Effector CD8-positive, alpha-beta T cell (primary cell): Measurements from ENCODE around the gene EHMT1.

Experiments
- DNase-seq: peaks from one replicate; lab custom pipeline; 2025; lab: John Stamatoyannopoulos, UW

The EHMT1 gene

DNA sequence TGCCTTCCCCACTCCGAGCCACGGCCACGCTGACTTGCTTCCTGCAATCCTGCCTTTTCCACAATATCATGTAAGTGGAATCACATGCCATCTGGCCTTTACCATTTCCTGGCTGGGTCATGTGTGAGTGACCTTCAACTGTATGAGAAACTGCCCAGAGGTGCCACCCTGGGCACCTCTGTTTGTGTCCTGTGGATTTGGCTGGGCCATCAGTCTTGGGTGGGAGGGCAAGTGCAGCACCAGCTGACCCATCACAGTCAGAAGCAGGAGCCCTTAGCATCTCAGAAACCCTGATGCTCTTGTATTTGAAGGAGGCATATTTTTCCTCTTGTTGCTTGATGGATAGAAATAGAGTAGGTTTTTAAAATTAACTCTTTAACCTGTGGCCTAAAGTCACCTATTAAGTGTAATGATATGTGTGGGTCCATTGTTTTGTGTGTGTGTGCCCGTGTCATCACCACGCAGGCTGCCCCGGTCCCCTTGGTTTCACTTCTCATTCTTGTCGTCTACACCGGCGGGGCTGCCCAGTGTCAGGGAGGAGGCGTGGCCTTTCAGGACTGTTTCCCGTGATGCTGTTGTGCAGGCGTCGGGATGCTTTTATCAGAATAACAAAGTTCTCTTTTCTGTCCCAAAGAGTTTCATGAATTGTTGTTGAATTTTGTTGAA is 206.7 kb downstream of the EHMT1 start:
- no peak for DNase-seq

DNA sequence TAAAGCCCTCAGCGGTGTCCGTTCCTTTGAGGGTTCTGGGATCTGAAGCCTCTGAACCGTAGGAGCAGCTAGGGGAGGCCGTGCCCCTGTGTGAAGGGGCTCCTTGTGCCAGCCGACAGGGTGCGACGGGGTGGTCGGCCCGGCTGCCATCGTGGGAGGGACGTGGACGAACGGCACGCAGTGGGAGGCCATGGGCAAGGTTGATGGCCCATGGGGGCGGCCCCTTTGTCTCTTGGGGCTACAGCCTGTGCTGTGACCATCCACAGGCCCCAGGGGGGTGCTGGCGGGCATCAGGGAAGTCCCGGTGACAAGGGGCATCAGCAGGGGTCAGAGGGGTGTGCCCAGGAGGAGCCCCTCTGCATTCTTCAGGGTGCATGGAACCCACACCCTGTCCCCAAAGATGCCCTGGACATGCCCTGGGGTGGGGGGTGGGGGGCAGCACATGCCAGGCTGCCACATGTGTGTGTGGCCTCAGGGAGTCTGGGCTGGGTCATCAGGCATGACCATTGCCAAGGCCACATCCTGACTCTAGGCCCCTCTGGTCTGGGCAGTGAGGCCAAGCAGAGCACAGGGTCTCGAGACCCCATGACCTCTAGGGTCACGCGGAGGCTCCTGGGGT is 209.2 kb downstream of the EHMT1 start:
- no peak for DNase-seq

DNA sequence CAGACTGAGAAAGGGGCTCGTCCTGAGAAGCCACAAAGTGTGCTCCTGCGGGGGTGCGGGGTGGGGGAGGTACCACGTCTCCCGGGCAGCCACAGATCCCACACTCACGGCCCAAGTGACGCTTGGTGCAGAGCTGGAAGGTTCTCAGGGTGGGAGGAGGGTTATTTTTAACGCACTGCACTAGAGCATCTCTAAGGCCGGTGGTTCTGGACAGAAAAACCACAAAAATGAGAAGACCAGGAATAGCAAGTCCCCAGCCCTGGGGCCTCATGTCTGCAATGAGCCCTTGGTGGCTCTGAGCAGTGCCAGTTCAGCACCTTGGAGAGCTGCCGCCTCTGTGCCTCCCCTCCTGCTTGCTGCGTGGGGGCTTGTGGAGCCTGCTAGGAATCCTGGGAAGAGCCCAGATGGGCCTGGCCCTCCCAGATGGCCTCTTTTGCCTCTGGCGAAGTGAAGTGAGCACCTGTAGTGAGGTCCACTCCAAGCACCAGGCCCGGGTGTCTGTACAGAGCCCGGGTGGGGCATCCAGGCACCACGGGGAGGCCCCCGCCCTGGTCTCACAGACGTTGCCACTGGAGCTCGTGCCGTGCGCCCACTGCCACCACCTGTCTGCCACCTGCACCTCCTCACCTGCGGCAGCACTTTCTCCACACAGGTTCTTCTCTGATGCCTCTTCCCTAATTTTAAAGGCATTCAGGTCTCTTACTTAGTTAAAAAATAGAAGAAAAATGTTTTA is 209.9 kb downstream of the EHMT1 start:
- DNase-seq = no peak

DNA sequence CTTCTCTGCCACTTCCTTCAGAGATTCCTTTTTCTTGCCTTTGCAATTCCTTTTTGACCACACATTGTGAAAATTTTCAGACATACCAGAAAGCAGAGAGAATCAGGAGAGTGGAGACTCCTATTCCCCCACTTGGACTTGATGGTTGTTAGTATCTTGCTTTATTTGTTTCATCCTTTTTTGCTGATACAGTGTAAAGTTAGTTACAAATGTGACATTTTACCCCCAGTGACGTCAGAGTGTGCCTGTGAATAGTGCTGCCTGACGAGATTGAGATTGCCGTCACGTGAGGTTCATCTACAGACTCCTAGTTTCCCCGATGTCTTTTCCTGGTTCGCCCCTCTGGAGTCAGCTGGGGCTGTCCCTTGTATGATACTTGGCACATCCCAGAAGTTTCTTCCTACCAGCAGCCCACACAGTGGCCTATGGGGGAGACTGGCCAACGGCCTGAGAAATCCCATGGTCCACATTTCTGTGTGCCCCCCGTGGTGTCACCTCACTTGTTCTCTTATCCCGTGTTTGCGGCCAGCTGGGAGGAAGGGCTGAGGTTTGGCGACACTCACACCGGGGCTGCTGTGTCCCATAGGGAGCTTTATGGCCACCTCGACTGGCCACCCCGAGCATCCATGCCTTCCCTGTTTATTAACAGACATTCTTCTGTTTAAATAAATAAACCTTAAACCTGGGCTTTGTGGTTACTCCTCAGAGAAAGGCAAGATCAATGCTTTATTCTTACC is 210.6 kb downstream of the EHMT1 start:
- DNase-seq = no peak

DNA sequence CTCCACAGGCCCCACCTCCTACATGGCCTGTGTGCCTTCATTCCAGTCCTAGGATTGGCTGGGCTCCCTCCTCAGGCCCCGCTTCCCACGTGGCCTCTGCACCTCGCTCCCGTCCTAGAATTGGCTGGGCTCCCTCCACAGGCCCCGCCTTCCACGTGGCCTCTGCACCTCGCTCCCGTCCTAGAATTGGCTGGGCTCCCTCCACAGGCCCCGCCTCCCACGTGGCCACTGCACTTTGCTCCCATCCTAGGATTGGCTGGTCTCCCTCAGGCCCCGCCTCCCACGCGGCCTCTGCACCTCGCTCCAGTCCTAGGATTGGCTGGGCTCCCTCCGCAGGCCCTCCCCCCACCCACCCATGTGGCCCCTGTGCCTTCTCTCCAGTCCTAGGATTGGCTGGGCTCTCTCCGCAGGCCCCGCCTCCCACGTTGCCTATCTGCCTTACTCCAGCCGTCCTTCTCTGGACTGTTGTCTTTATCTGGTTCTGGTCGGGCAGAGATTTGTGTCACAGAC is 213.4 kb downstream of the EHMT1 start:
- DNase-seq = no peak

DNA sequence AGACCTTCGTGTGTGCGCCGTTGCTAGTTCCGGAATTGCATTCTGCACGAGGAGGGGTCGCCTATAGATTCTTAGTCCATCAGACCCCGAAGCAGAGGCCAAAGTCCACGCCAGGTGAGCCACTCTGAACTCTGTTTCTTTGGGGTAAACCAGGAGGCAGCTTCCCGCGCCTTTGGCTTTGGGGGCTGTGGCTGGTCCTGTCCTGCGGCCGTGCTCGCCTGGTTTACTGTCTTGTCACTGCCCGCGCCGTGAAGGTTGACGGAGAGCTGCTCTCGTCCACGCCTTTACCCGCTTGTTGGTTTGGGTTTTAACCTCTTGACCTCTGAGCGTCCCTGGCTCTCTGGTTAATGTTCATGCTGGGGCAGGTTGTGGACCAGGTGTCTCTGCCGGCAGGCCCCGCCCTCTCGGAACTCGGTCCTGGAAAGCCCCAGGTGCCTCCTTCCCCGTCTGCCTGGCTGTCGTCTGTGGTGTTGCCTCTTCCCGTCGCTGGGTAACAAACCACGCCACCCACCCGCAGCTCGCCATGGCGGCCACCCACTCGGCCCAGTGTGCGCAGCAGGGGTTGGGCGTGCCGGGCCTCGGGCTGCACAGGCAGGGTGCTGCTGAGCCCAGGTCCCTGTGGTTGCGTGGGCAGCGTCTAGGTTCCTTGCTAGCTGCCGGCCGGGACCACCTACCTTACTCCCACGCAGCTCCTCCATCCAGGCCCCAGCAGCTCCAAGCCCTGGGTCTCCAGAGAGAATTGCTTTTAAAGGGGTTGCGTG is 214.2 kb downstream of the EHMT1 start:
- no peak for DNase-seq

DNA sequence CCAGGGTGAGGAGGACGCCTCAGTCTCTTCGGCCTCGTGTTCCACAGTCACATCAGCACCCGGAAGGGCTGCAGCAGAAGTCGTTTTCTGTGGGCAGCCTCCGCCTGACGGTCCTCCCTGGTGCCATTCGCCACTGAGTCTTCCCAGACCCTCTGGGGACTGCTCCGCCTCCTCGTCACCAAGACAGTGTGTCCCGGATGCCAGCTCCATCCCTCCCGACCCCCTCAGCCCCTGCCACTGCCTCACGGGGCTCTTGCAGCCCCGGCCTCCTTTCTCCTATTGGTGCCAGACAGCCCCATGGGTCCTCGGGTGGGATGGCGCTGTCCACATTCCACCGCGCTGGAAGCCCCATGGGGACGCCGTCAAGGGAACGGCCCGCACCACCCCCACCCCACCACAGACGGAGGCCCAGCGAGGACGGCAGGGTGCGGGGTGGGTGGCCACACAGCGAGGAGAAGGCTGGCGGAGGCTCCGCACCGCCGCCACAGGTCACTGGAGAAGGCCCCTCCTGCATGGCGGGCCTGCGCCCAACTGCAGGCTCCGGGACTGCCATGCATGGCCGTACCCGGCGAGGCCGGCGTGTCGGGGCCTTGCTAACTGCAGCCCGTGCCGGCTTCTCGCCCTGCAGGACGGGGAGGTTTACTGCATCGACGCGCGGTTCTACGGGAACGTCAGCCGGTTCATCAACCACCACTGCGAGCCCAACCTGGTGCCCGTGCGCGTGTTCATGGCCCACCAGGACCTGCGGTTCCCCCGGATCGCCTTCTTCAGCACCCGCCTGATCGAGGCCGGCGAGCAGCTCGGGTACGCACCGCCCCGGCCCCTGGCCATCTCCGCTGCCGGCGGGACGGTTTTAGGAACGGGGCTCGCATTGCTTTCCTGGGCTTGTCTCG is 215.2 kb downstream of the EHMT1 start:
- no peak for DNase-seq

DNA sequence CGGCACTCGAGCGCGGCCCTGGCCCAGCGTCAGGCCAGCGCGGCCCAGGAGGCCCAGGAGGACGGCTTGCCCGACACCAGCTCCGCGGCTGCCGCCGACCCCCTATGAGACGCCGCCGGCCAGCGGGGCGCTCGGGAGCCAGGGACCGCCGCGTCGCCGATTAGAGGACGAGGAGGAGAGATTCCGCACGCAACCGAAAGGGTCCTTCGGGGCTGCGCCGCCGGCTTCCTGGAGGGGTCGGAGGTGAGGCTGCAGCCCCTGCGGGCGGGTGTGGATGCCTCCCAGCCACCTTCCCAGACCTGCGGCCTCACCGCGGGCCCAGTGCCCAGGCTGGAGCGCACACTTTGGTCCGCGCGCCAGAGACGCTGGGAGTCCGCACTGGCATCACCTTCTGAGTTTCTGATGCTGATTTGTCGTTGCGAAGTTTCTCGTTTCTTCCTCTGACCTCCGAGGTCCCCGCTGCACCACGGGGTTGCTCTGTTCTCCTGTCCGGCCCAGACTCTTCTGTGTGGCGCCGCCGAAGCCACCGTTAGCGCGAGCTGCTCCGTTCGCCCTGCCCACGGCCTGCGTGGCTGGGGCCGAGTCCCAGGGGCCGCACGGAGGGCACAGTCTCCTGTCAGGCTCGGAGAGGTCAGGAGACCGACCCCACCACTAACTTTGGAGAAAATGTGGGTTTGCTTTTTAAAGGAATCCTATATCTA is 216.2 kb downstream of the EHMT1 start:
- DNase-seq = no peak

DNA sequence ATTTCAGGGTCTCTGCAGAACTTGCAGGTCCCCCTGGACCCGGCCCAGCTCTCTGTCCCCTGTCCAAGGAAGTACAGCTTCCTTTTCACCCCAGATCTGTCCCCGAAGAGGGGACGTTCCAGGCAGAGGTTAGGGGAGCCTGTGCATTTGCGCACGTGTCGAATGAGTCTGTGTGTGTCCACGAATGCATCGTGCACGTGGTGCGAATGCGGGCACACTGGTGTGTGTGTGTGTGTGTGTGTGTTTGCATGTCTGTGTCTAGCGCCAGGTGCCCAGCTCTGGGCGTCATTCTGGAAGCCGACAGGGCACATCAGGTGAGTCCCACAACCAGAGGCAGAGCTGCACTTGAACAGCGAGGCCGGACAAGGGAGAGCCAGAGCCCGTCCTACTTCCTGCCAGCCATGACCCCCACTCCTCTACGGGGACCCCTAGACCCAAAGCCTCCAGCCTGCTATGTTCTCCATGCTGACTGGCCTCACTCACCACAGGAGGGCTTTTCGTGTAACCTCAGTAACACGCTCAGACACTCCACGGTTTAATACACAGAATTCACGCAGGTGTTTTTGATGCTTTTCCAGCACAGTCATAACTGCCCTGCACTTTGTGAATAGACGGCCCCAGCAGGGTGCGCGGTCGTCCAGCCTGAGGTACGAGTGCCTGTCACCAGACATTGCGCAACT is 217.5 kb downstream of the EHMT1 start:
- no peak for DNase-seq

DNA sequence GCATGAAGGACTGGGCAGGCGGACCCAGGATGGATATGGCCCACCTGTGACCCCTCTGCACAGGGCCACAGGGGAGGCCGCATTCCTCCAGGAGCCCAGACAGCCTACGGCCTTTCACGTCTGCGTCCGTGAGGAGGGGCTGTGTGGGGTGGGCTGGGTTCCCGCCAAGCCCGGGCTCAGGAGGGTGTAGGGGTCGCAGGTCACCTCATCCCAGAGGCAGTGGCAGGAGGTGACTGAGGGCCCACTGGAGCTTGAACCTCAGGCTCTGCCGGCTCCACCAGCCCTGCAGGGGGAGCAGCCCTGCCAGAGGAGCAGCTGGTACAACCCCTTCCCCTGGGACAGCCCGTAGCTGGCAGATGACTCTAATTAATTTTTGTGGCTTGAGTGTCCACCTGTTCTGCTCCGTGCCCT is 218.0 kb downstream of the EHMT1 start:
- no peak for DNase-seq

DNA sequence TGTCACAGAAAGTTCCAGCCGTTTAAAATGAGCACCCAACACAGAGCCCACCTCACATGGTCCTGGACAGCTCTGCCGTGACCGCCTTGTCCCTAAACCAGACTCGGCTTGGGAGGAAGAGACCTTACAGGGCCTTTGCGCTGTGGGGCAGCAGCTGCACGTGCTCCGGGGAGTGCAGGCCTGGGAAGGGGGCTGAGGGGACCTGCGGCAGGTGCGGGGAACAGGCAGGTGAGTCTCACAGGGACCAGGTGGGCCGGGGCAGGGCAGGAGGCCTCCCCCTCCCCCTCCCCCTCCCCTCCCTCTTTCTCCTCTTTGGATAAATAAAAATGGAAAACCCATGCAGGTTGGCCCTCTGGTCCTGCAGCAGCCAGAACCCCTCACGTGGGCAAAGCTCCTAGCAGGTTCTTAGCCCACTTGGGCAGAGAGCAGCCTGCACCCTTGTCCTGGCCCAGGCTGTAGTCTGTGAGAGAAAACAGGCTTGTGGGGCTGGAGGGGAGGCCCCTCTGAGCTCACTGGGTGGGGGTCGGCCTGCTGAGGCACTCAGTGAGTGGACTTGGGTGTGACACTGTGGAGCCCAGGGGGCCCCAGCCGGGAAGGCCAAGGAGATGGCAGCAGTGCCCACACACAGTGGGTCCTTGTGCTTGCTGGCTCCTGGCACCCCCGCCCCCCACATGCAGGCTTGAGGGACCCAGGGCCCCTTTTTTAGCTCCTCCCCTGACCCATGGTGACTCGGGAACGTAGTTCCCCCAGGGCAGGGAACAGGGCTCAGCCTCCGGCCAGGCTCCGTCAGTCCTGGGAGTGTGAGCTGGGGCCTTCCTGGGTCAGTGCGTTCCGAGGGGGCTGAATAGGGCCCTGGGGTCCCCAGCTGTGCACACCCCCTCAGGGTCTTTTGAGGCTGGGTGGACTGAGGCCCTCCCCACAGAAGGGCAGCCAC is 218.8 kb downstream of the EHMT1 start:
- DNase-seq = no peak

DNA sequence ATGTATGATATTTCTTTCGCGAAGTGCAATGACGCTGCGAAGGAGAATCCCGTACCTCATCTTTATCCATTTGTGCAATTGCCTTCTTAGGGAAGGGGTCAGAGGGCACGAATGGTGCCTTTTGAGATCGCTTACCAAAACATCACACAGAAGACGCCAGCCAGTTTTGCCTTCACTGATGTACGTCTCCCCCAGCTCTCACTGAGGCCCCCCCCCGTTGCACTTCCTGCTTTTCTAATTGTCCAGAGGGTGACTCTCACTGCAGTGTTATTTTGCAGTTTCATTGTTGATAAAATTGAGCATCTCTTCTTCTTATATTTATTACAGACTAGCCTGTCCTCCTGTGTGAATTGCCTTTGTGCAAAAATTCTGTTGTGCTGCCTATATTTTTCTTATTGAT is 219.8 kb downstream of the EHMT1 start:
- DNase-seq = no peak

DNA sequence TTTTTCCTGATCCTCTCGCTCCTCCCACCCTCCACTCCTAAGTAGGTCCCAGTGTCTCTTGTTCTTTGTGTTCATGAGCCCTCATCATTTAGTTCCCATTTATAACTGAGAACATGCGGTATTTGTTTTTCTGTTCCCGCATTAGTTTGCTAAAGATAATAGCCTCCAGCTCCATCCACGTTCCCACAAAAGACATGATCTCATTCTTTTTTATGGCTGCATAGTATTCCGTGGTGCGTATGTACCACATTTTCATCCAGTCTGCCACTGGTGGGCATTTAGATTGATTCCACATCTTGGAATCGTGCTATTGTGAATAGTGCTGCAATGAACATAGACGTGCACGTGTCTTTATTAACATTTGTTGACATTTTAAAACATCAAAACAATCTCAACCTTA is 224.6 kb downstream of the EHMT1 start:
- no peak for DNase-seq

DNA sequence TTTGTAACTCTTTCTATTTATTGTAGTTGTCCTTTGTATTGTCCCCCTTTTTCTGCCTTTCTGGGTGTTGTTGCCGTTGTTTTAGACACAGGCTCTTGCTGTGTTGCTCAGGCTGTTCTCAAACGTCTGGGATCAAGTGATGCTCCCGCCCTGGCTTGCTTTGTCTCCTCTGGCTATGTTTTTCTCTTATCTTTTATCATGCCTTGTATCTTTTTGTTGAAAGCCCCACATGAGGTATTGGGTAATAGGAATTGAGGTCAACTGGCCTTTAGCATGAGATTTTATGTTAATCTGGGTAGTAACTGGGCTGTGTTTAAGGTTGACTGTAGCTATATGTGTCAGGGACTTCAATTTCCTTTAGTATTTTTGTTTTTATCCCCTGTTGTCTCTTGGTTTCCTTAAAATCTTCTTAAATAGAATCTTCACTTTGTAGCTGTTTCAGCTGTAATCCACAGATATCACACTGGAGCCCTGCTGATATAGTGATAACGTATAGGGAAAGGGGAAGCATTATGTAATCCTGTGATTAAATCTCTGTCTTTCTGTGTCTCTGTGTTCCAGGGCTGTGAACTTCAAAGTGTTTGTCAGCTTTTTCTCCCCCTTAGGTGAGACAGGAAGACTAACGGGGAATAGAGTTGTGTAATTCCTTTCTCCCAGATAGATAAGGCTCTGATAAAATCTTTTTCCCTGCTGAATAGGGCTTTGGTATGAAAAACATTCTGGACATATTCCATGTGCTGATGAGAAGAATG is 232.9 kb downstream of the EHMT1 start:
- no peak for DNase-seq

DNA sequence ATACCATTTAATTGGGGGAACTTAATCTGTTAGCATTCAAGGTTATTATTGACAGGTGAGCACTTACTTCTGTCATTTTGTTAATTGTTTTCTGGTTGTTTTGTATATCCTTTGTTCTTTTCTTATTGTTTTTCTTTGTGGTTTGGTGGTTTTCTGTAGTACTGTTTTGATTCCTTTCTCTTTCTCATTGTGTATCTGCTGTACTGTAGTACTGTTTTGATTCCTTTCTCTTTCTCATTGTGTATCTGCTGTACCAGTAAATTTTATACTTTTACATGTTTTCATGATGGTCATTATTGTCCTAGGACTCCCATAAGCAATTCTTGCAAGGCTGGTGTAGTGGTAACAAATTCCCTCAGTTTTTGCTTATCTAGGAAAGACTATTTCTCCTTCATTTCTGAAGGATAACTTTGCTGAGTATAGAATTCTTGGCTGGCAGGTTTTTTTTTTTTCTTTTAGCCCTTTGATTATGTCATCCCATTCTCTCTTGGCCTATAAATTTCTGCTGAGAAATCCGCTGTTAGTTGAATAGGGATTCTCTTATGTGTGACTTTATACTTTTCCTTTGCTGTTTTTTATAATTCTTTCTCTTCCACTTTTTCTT is 234.7 kb downstream of the EHMT1 start:
- DNase-seq = no peak

DNA sequence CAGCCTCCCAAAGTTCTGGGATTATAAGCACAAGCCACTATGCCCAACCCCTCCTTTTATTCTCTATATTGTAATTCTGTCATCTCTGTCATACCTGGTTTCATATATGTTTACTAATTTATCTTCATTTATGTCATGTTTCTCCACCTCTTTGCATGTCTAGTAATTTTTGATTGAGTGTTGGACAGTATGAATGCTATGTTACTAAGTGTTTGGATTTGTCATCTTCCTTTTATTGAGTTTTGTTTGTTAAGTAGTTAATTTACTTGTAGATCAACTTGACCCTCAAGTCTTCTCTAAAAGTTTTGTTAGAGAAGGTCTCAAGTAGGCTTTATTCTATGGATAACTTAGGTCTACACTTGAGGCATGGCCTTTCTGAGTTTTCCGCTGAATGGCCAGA is 241.6 kb downstream of the EHMT1 start:
- no peak for DNase-seq

DNA sequence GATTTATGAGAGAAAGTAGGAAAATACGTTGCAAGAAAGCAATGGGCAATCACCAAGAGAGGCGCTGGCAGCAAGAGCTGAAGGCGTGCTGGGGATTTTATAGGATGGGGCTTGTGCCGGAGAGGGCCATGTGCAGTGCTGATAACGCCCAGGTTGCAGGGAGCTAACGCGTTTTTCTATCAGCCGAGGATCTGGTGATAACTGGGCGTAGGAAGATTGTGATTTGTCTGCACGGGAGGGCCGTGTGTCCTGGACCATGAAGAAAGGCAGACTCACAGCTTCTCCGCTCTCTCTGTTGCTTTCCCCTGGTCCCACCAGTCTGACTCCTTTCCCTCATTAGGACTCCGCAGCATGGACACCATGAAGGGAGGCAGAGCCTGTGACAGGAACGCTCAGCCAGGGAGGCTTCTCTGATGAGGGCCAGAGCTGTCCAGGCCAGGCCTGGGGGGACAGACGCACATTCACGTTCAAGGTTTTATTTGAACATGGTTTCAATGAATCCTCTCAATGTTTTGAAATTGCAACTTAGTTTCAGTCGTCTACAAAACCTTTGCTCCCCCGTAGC is 246.9 kb downstream of the EHMT1 start:
- no peak for DNase-seq
